GM23248 (cell line): ENCODE measurements around the gene CDRT4.

Source experiments
- EZH2 ChIP-seq: fragments of 200-600 bp; sonication (generic); IDR thresholded peaks from 2 replicates; pipeline ENCODE4 v1.6.1; 2018; ENCODE audit warnings: antibody characterized with exemption, mild to moderate bottlenecking; ENCODE audit not compliant: insufficient read depth, poor library complexity, severe bottlenecking
- EZH2phosphoT487 ChIP-seq: fragments of 200-600 bp; sonication (generic); IDR thresholded peaks from 2 replicates; pipeline ENCODE4 v1.6.1; 2018; ENCODE audit warnings: antibody characterized with exemption, moderate library complexity, mild to moderate bottlenecking, low read depth; ENCODE audit not compliant: insufficient read depth

DNA sequence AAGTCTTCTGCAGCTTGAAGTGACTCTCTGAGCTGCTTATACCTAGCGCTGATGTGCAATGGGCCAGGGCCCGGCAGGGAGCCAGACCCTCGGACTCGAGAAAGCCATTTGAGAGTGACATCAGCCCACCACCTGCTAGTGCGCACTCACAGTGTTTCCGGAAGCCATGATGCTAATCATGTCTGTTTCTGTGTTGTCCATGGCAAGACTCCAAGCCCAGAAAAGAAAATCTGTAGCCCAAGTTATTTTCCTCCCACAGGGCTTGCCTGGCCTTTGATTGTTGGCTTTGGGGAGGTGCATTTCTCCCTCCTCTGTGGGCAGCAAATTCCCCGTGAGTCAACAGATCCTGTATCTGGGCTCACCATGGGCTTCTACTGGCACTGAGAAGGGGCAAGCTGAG lies 1.8 kb upstream of the CDRT4 start:
- no peak for TF ChIP-seq EZH2
- no peak for TF ChIP-seq EZH2phosphoT487
